Measurements from ENCODE around the gene MUC22.

MUC22 gene

GRCh38 chr6:31079656-31080261 is 69.5 kb downstream of the MUC22 start:
- DNase-seq (ENCODE audit: low read depth), result peak; percentile 51

GRCh38 chr6:31081872-31082271 is 71.6 kb downstream of the MUC22 start:
- no peak for DNase-seq (ENCODE audit: low read depth)

GRCh38 chr6:31083742-31084354 is 73.6 kb downstream of the MUC22 start:
- peak; percentile 84 for DNase-seq (ENCODE audit: low read depth)
